Activated T-cell treated with anti-CD3 and anti-CD28 coated beads for 24 hours (primary cell): Measurements from ENCODE around the gene WNK1.

Experiments
- DNase-seq: peaks from one replicate; pipeline ENCODE4 v3.0.0-alpha.2; 2020; ENCODE audit warnings: low read depth

The WNK1 gene

DNA sequence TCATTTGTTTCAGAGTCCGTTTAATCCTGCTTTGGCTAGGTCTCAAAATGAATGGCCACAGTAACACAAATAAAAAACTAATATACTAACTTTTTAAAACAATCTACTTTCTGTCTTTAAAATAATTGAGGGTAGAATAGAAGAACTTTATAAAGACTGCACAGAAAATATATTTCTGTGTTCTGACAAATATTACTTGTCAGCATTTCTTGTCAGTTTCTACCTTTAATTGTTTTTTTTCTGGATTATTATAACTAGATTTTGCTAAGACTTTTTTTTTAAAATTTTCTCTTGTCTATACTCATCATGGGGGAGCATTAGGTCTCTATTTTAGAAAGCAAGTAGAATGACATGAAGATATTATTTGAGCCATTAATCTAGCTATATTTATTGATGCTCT, 110.9 kb downstream of the WNK1 start:
- DNase-seq = no peak

DNA sequence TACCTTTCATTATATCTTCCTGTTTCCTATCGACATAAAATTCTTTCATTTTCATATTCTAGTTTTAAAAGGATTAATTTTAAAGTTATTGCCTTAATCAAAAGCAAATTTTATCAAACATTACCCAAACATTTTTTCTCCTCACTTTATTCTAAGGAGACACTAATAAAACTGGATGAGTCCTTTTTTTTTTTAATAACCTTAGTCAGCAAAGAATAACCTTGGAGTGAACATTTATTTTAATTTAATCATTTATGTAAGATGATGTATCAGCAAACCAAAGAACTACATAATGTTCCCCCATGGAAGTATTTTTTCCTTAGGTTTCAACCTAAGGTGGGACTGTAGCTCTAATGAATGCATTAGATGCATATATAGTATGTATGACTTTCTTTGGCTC, 113.2 kb downstream of the WNK1 start:
- no peak for DNase-seq

DNA sequence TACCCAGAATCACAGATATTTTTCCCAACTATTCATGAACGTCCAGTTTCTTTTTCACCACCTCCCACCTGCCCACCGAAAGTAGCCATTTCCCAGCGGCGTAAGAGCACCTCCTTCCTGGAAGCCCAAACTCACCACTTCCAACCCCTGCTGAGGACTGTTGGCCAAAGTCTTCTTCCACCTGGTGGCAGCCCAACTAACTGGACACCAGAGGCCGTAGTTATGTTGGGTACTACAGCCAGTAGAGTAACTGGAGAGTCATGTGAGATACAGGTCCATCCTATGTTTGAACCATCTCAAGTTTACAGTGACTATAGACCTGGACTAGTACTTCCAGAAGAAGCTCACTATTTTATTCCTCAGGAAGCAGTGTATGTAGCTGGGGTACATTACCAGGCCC, 115.5 kb downstream of the WNK1 start:
- DNase-seq = no peak

GRCh38 chr12:868722-869121, 116.3 kb downstream of the WNK1 start:
- no peak for DNase-seq

- no peak for DNase-seq
Measured at GRCh38 chr12:870378-870777, 118.0 kb downstream of the WNK1 start.

- no peak for DNase-seq
Measured at GRCh38 chr12:873954-874353, 121.6 kb downstream of the WNK1 start.

- no peak for DNase-seq
Measured at GRCh38 chr12:879641-880040, 127.3 kb downstream of the WNK1 start.

DNA sequence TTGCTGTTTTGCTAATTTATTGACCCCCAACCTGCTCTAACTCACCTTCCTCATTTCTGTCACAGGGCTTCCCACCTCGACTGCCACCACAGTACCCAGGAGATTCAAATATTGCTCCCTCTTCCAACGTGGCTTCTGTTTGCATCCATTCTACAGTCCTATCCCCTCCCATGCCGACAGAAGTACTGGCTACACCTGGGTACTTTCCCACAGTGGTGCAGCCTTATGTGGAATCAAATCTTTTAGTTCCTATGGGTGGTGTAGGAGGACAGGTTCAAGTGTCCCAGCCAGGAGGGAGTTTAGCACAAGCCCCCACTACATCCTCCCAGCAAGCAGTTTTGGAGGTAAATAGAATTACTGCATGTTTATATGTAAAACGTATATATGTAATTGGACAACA, 128.3 kb downstream of the WNK1 start:
- DNase-seq = no peak

- no peak for DNase-seq
Measured at GRCh38 chr12:884746-885414, 132.5 kb downstream of the WNK1 start.

- DNase-seq = no peak
Measured at GRCh38 chr12:885701-886100, 133.3 kb downstream of the WNK1 start.

DNA sequence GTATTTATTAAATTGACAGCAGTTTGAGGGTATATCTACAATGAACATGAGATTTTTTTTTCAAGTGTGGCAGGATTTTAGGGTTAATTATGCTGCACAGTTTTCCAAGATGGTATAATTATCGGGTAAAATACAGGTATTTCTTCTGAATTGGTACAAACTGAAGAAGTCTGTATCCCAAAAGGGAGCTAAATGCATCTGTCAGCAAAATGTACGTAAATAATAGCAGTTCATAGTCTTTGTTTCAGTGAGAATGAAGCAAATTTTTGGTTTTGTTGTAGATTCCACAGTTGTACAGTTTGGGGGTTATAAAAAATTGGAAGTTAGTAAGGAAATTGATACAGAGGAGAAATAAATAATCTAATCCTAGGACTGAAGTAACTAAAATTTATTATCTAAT, 133.8 kb downstream of the WNK1 start:
- DNase-seq = no peak

GRCh38 chr12:894226-894625, 141.8 kb downstream of the WNK1 start:
- no peak for DNase-seq

DNA sequence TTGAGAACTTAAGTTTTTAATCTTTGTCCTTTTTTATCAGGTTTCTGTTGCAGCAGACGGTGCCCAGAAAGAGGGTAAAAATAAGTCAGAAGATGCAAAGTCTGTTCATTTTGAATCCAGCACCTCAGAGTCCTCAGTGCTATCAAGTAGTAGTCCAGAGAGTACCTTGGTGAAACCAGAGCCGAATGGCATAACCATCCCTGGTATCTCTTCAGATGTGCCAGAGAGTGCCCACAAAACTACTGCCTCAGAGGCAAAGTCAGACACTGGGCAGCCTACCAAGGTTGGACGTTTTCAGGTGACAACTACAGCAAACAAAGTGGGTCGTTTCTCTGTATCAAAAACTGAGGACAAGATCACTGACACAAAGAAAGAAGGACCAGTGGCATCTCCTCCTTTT, 143.7 kb downstream of the WNK1 start:
- DNase-seq = no peak

- no peak for DNase-seq
Measured at GRCh38 chr12:897386-897785, 145.0 kb downstream of the WNK1 start.

DNA sequence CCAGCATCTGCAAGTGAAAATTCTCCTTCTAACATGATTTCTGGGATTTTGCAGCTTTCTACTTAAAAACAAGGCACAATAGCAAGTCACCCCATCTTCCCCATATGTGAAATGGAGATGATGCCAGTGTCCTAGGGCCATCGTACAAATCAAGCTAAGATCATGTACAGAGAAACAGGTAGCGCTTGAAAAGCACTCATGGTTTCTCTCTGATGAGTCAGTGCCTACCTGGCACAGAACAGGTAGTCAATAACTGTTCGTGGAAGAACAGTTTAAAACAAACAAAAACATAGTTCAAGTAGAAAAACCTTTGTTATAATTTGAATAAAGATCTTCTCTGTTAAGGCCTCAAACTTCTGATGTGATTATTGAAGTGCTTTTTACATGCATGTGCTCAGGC, 150.2 kb downstream of the WNK1 start:
- DNase-seq = no peak

DNA sequence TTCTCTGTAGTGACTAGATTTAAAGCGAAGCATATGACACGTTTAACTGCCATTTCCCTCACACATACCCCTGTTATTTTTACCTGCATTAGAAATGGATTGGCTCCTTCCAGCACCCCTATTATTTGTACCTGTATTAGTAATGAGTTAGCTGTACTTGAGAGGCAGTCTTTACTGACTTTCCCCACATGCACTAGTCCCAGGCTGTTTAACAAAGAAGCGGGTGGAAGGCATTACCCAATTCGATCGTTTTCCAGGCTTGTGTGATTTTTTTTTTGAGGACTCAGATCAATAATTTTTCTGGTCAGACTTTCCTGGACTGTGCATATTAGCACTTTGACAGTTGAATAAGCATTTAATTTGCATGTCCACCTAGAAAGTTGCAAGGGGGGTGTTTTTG, 150.7 kb downstream of the WNK1 start:
- DNase-seq = no peak

- DNase-seq = no peak
Measured at GRCh38 chr12:904010-904414, 151.6 kb downstream of the WNK1 start.

- DNase-seq = no peak
Measured at GRCh38 chr12:905261-906031, 153.1 kb downstream of the WNK1 start.

GRCh38 chr12:906062-906585, 153.7 kb downstream of the WNK1 start:
- no peak for DNase-seq

DNA sequence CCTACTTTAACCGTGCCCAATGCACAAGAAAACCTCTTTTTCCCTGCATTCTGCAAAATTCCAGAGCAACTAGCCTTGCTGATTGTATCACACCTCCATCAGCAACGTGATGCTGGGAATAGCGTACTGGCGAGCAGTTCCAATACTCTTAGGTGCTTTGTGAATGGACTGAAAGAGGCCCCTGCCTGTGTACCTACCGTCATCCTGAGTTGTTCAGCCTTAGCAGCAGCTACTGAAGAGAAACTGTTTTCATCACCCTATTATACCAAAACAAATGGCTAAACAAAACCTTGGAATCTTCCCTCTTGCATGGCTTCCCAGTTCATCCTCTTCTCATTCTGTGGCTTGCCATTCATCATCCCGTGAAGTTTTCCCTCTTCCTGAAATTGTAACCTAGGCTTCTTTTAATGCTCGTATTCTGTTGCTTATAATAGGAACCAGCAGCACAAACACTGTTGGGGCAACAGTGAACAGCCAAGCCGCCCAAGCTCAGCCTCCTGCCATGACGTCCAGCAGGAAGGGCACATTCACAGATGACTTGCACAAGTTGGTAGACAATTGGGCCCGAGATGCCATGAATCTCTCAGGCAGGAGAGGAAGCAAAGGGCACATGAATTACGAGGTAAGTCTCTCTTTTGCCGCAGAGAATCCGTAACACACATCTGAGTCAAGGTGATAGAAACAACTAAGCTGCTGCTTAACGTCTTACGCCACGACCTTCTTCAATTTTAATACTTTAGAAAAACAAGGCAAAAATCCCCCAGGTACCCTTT, 155.2 kb downstream of the WNK1 start:
- no peak for DNase-seq

DNA sequence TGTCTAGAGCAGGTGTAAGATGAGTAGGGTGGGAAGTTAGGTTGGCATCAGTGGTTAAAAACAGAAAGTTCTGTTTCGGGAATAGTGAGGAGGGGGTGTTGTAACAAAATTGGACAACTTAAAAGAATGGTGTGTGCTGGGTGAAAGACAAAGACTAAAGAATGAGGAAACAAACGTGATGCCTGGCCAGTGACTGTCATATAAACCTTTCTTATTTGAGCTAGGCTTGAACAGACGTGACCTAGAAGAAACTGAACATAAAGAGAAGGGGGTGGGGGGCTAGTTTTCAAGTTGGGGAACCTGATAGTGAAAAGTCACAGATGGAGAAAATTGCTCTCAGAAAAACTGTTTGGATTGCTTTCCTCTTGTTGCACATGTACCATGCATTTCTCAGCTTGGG, 157.5 kb downstream of the WNK1 start:
- DNase-seq = no peak

DNA sequence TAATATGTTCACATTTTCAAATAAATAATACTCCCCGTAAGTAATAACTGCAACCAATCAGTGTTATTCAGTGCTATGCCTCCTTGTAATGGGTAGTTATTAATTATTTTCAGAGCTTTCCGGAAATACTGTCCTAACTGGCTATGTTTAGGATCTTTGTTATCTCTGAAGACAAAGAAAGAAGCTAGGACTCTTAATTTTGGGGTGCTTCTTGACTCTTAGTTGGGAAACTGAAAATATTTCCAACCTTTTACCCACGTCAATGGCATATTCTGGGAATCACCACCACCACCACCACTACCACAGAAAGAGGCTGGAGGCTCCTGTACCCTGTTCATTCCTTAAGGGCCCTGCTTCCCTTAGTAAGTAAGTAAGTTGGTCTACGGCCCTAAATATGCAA, 158.0 kb downstream of the WNK1 start:
- no peak for DNase-seq
